ENCODE results near the gene SMARCD3. TPM values are rescaled to one million over a fixed set of nuclear protein-coding genes. Genes with fewer than 3 reads are reported as not detected.

SMARCD3 gene
- total and polyA plus RNA-seq, 4 donors: 1.8 to 5.6 (median 2.1) TPM

GRCh38 chr7:151261529-151261928 lies 13.0 kb upstream of the SMARCD3 start:
- Histone ChIP-seq H3K27ac (ENCODE audit: low read depth in 1 of 2, low read length in 2 of 2) (no peak overlapping the region), H3K4me3 (ENCODE audit: low read depth in 1 of 3, low read length in 3 of 3) (no peak overlapping the region), H3K9me3 (ENCODE audit: control insufficient read depth in 4 of 4, low read length in 3 of 4) (no peaks in the 10 kb centered on the region), H3K9ac (ENCODE audit: low read depth in 1 of 2, low read length in 2 of 2) (no peak overlapping the region), H3K4me1 (ENCODE audit: control insufficient read depth in 4 of 4, insufficient read depth in 4 of 4, low read length in 3 of 4) (no peaks in the 10 kb centered on the region), H3K27me3 (ENCODE audit: control insufficient read depth in 4 of 4, insufficient read depth in 4 of 4, low read length in 3 of 4) (peaks cover 0 to 5% (median 2%) of the 10 kb centered on the region in 4 donors), H3K36me3 (ENCODE audit: control insufficient read depth in 4 of 4, insufficient read depth in 3 of 4, low read depth in 1 of 4, low read length in 3 of 4) (no peaks in the 10 kb centered on the region)
- 49% methylated on average over 10 of the region's 10 CpGs for WGBS
- no peak for DNase-seq (ENCODE audit: low spot score)
- TF ChIP-seq JUND (IDR thresholded peaks at IDR 0.05): no peak
- TF ChIP-seq FOXA1 (IDR thresholded peaks at IDR 0.05): no peak
- no peak for TF ChIP-seq TAF1 (conservative IDR thresholded peaks at IDR 0.05)
- TF ChIP-seq CTCF (IDR thresholded peaks at IDR 0.05; ENCODE audit: low read depth, low read length, missing input control): no peak
- no peak for TF ChIP-seq REST (IDR thresholded peaks at IDR 0.05)
- no peak for TF ChIP-seq FOXA2 (IDR thresholded peaks at IDR 0.05)
- no peak for TF ChIP-seq RXRA (IDR thresholded peaks at IDR 0.05)
- no peak for TF ChIP-seq MAX (IDR thresholded peaks at IDR 0.05)

GRCh38 chr7:151260883-151261282 lies 12.4 kb upstream of the SMARCD3 start:
- no peaks in the 10 kb centered on the region for H3K4me1 ChIP-seq (ENCODE audit: control insufficient read depth in 4 of 4, insufficient read depth in 4 of 4, low read length in 3 of 4)
- H3K27me3 ChIP-seq (ENCODE audit: control insufficient read depth in 4 of 4, insufficient read depth in 4 of 4, low read length in 3 of 4): peaks cover 0 to 5% (median 2%) of the 10 kb centered on the region in 4 donors
- TF ChIP-seq RXRA (IDR thresholded peaks at IDR 0.05): no peak
- no peak for TF ChIP-seq SP1 (IDR thresholded peaks at IDR 0.05)
- no peak for TF ChIP-seq ATF3 (IDR thresholded peaks at IDR 0.05)
- no peak for TF ChIP-seq NR2F2 (IDR thresholded peaks at IDR 0.05)
- no peak for TF ChIP-seq JUND (IDR thresholded peaks at IDR 0.05)
- no peak for TF ChIP-seq HNF4A (conservative IDR thresholded peaks at IDR 0.05)
- TF ChIP-seq YY1 (IDR thresholded peaks at IDR 0.05): no peak
- TF ChIP-seq ZBTB33 (IDR thresholded peaks at IDR 0.05): no peak
- TF ChIP-seq GABPA (IDR thresholded peaks at IDR 0.05 in 1 of 2, conservative IDR thresholded peaks at IDR 0.05 in 1 of 2): no peak
- no peak for TF ChIP-seq TAF1 (conservative IDR thresholded peaks at IDR 0.05)
- no peak for TF ChIP-seq MAX (IDR thresholded peaks at IDR 0.05)
- TF ChIP-seq FOXA2 (IDR thresholded peaks at IDR 0.05): no peak
- no peak for TF ChIP-seq EGR1 (IDR thresholded peaks at IDR 0.05; ENCODE audit: low read depth in 2 of 2)
- no peak for TF ChIP-seq CTCF (IDR thresholded peaks at IDR 0.05; ENCODE audit: low read depth, low read length, missing input control)
- no peak for TF ChIP-seq FOXA1 (IDR thresholded peaks at IDR 0.05)
- no peak for TF ChIP-seq REST (IDR thresholded peaks at IDR 0.05)
- TF ChIP-seq HNF4G (IDR thresholded peaks at IDR 0.05): no peak
- no peak for TF ChIP-seq RAD21 (IDR thresholded peaks at IDR 0.05)
- no peaks in the 10 kb centered on the region for H3K36me3 ChIP-seq (ENCODE audit: control insufficient read depth in 4 of 4, insufficient read depth in 3 of 4, low read depth in 1 of 4, low read length in 3 of 4)
- 84% methylated on average over 8 of the region's 8 CpGs for WGBS
- no peak for DNase-seq (ENCODE audit: low spot score)
- no peak overlapping the region for H3K27ac ChIP-seq (ENCODE audit: low read depth in 1 of 2, low read length in 2 of 2)
- no peak overlapping the region for H3K4me3 ChIP-seq (ENCODE audit: low read depth in 1 of 3, low read length in 3 of 3)
- no peak overlapping the region for H3K9ac ChIP-seq (ENCODE audit: low read depth in 1 of 2, low read length in 2 of 2)
- no peaks in the 10 kb centered on the region for H3K9me3 ChIP-seq (ENCODE audit: control insufficient read depth in 4 of 4, low read length in 3 of 4)
